ENCODE data around the gene CEP170B.
"Not testable (repeated sequence)": the region's sequence is repeated elsewhere in the genome, so short reads cannot be mapped to it uniquely, and the experiment has no call there.

CEP170B gene

DNA sequence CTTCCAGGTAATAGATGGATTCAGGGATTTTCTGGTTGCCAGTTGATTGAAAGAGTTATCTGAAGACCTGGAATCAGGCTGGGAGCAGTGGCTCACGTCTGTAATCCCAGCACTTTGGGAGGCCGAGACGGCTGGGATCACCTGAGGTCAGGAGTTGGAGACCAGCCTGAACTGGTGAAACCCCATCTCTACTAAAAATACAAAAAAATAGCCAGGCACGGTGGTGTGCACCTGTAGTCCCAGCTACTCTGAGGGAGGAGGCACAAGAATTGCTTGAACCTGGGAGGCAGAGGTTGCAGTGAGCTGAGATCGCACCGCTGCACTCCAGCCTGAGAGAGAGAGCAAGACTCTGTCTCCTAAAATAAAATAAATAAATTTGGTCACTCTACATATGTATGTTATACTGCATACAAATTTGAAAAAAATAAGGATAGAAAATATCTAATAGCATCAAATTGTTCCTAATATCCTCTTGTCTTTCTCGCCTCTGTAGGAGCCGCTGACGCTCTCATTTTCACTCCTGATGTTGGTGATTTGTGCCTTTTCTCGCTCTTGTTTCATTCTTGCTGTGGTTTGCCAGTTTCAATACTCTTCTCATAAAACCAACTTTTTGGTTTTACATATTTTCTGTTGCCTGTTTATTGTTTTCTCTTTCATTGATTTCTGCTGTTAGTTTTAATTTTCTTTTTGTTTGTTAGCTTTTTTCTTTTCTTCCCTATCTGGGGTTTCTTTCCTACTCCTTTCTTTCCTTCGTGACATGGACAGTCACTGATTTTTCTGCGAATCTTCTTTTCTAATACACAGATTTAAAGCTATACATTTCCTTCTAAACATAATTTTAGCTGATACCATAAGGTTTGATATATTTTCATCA lies 35.8 kb downstream of the CEP170B start:
- peaks cover 6% of the 10 kb centered on the region for H3K9me3 ChIP-seq (ENCODE audit: severe bottlenecking)
- no peak overlapping the region; the same call in 1 of the 2 replicates for H3K27ac ChIP-seq
- H3K4me3 ChIP-seq (ENCODE audit: low read depth, low read length) = no peak overlapping the region
- peak; percentile 26 for DNase-seq
- H3K27me3 ChIP-seq (ENCODE audit: insufficient read depth, low read depth, severe bottlenecking) = no peaks in the 10 kb centered on the region
- TF ChIP-seq, protein P1, sequence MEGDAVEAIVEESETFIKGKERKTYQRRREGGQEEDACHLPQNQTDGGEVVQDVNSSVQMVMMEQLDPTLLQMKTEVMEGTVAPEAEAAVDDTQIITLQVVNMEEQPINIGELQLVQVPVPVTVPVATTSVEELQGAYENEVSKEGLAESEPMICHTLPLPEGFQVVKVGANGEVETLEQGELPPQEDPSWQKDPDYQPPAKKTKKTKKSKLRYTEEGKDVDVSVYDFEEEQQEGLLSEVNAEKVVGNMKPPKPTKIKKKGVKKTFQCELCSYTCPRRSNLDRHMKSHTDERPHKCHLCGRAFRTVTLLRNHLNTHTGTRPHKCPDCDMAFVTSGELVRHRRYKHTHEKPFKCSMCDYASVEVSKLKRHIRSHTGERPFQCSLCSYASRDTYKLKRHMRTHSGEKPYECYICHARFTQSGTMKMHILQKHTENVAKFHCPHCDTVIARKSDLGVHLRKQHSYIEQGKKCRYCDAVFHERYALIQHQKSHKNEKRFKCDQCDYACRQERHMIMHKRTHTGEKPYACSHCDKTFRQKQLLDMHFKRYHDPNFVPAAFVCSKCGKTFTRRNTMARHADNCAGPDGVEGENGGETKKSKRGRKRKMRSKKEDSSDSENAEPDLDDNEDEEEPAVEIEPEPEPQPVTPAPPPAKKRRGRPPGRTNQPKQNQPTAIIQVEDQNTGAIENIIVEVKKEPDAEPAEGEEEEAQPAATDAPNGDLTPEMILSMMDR (IDR thresholded peaks at IDR 0.05; ENCODE audit: low read depth, low read length) = no peak
- H3K36me3 ChIP-seq = no peaks in the 10 kb centered on the region

DNA sequence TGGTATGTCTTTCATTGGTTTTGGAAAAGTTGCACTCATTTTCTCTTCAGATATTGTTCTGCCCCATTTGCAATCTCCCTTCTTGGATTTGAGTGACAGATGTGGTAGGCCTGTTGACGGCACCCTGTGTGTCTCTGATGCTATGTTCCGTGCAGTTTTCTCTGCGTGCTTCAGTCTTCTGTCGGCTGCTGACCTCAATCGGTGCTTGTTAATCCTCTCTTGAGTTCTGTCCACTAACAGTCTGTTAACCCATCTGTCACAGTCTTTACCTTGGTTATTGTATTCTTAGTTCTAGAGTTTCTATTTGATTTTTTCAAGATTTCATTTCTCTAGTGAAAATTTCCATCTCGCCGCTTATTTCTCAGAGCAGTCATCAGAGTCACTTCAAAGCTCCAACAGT lies 38.9 kb downstream of the CEP170B start:
- TF ChIP-seq, protein P1 (IDR thresholded peaks at IDR 0.05; ENCODE audit: low read depth, low read length) = no peak
- peak overlapping the region; percentile 21 for H3K4me3 ChIP-seq (ENCODE audit: low read depth, low read length)
- peaks cover 20% of the 10 kb centered on the region for H3K9me3 ChIP-seq (ENCODE audit: severe bottlenecking)
- no peaks in the 10 kb centered on the region for H3K27me3 ChIP-seq (ENCODE audit: insufficient read depth, low read depth, severe bottlenecking)
- no peaks in the 10 kb centered on the region; the same call in none of the 2 replicates for H3K36me3 ChIP-seq
- DNase-seq = peak; percentile 79
- peak overlapping the region; percentile 92 for H3K27ac ChIP-seq

DNA sequence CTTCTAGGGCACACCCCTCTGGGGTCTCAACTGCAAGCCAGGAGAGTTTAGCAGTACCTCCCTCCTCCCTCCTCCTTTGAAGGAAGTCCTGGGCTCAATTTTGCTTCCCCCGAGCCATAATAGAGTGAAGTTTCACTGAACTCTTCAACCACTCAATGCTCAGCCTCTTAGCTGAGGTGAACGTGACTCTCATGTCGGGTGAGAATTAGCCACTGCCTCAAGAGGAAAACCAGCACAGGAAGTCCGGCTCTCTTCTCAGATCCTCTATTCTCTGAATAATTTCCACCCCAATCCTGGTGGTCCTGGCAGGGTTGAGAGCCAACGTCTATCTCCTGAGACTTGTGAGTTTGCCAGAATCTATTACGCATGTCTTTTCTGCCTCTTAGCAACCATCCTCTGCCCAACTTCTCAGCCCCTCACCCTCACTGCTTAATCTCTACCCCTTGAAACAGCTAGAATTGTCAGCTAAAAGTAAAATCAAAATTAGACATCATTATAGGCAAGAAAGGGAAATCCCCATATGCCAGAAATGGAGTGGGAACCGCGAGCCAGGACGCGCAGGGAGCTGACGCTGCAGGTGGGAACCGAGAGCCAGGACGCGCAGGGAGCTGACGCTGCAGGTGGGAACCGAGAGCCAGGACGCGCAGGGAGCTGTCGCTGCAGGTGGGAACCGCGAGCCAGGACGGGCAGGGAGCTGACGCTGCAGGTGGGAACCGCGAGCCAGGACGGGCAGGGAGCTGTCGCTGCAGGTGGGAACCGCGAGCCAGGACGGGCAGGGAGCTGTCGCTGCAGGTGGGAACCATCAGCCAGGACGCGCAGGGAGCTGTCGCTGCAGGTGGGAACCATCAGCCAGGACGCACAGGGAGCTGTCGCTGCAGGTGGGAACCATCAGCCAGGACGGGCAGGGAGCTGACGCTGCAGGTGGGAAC lies 39.8 kb downstream of the CEP170B start:
- Histone ChIP-seq H3K9me3 (ENCODE audit: severe bottlenecking) (peaks cover 22% of the 10 kb centered on the region), H3K27ac (peak overlapping the region; percentile 92)
- not testable (repeated sequence) for H3K4me3 ChIP-seq (ENCODE audit: low read depth, low read length); H3K27me3 ChIP-seq (ENCODE audit: insufficient read depth, low read depth, severe bottlenecking); H3K36me3 ChIP-seq; DNase-seq

DNA sequence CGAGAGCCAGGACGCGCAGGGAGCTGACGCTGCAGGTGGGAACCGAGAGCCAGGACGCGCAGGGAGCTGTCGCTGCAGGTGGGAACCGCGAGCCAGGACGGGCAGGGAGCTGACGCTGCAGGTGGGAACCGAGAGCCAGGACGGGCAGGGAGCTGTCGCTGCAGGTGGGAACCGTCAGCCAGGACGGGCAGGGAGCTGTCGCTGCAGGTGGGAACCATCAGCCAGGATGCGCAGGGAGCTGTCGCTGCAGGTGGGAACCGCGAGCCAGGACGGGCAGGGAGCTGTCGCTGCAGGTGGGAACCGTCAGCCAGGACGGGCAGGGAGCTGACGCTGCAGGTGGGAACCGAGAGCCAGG lies 40.5 kb downstream of the CEP170B start:
- H3K9me3 ChIP-seq (ENCODE audit: severe bottlenecking) = peaks cover 28% of the 10 kb centered on the region
- not testable (repeated sequence) for H3K36me3 ChIP-seq; H3K27ac ChIP-seq; DNase-seq; H3K4me3 ChIP-seq (ENCODE audit: low read depth, low read length); H3K27me3 ChIP-seq (ENCODE audit: insufficient read depth, low read depth, severe bottlenecking)

DNA sequence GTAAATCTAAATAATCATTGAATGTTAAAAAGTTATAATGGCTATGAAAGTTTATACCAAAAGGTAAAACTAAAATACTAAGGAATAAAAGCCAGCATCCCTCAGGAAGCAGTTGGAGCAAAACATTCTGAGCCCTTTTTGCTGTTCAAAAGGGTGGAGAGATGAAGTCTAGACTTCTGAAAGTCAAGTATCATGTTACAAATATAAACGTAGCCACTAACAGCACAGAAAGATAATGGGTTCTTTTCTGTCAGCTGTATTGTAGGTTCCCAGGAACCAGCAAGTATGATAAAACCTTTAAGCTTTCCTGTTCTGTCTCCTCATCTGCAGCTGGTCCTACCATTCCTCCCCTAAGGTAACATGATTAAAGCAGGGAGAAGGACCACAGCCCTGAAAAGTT lies 43.2 kb downstream of the CEP170B start:
- Histone ChIP-seq H3K27me3 (ENCODE audit: insufficient read depth, low read depth, severe bottlenecking) (no peaks in the 10 kb centered on the region), H3K27ac (no peak overlapping the region), H3K36me3 (no peaks in the 10 kb centered on the region; the same call in none of the 2 replicates), H3K9me3 (ENCODE audit: severe bottlenecking) (peaks cover 36% of the 10 kb centered on the region), H3K4me3 (ENCODE audit: low read depth, low read length) (no peak overlapping the region)
- TF ChIP-seq, protein P1 (IDR thresholded peaks at IDR 0.05; ENCODE audit: low read depth, low read length) = no peak
- no peak for DNase-seq

DNA sequence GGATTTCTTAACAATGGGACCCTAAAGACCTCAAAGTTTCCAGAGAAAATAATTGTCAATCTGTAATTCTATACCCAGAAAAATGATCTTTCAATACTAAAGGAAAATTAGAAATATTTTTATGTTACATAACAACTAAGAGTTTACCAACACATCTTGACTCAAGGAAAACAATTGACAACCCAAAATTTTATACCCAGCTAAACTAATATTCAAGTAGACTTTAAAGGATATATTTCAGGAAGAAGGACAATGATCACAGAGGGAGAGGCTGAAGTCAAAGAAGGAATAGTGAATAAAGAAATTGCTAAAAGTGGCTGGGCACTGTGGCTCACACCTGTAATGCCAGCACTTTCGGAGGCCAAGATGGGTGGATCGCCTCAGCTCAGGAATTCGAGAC lies 47.0 kb downstream of the CEP170B start:
- TF ChIP-seq, protein P1 (IDR thresholded peaks at IDR 0.05; ENCODE audit: low read depth, low read length) = no peak
- Histone ChIP-seq H3K27ac (no peak overlapping the region), H3K9me3 (ENCODE audit: severe bottlenecking) (peaks cover 36% of the 10 kb centered on the region), H3K27me3 (ENCODE audit: insufficient read depth, low read depth, severe bottlenecking) (no peaks in the 10 kb centered on the region), H3K4me3 (ENCODE audit: low read depth, low read length) (no peak overlapping the region), H3K36me3 (no peaks in the 10 kb centered on the region; the same call in none of the 2 replicates)
- DNase-seq = no peak

Data from WERI-Rb-1 (cell line).